HepG2 (cell line): ENCODE measurements around the gene PRKD2. TPM values are rescaled to one million over a fixed set of nuclear protein-coding genes. Genes with fewer than 3 reads are reported as not detected.

ENCODE experiments used
- KDM1A ChIP-seq: IDR thresholded peaks from 2 replicates; pipeline ENCODE4 v1.6.1; 2016; ENCODE audit warnings: missing compliant biosample characterization
- ZNF660 ChIP-seq: sonication (generic); formaldehyde crosslinking; IDR thresholded peaks from 2 replicates; pipeline ENCODE4 v1.5.1; 2020; ENCODE audit warnings: mild to moderate bottlenecking, low read depth, missing genetic modification reagents, borderline replicate concordance
- ZNF781 ChIP-seq: sonication (generic); formaldehyde crosslinking; IDR thresholded peaks from 2 replicates; pipeline ENCODE4 v1.5.1; 2020; ENCODE audit warnings: borderline replicate concordance, mild to moderate bottlenecking, missing genetic modification reagents; ENCODE audit errors: not compliant biosample characterization
- polyA plus RNA-seq, 8 experiments: library from polyadenylated mRNA; depleted of rRNA in 3 of 8; stranded (reverse) in 7 of 8; unstranded in 1 of 8; fragments of >200 nt; fragmentation: Illumina TruSeq in 4 of 8; extraction: Trizol in 4 of 8; gene quantifications; 2 replicates each; pipeline versions ENCODE4 v1.2.1 to v1.2.3, GENCODE V29; 2011 to 2016; ENCODE audit warnings: low read depth in 4 of 8, missing spikeins in 1 of 8, mixed read lengths in 1 of 8; ENCODE audit not compliant: insufficient read depth in 1 of 8
- total RNA-seq, 5 experiments: library from RNA; depleted of rRNA; stranded (reverse); fragments of >200 nt; fragmentation: Illumina TruSeq; extraction: Trizol; gene quantifications; 2 replicates each; pipeline ENCODE4 v1.2.3, GENCODE V29; 2016; ENCODE audit warnings: low read depth in 1 of 5
- TF ChIP-seq, protein P1 (sequence below): sonication (generic); formaldehyde crosslinking; IDR thresholded peaks from 2 replicates; pipeline ENCODE4 v1.4.0; 2020; ENCODE audit warnings: missing genetic modification reagents
- TF ChIP-seq, protein P2 (sequence below): sonication (generic); formaldehyde crosslinking; IDR thresholded peaks from 2 replicates; pipeline ENCODE4 v1.4.0; 2020; ENCODE audit warnings: missing genetic modification reagents, borderline replicate concordance
- TF ChIP-seq, protein P3 (sequence below): IDR thresholded peaks from 2 replicates; pipeline ENCODE4 v1.6.1; 2018; ENCODE audit warnings: missing genetic modification reagents, mild to moderate bottlenecking, missing compliant biosample characterization
- TF ChIP-seq, protein P4 (sequence below): IDR thresholded peaks from 2 replicates; pipeline ENCODE4 v1.6.1; 2012; ENCODE audit warnings: low read depth, low read length, improper control_type of control experiment
- TF ChIP-seq, protein P5 (sequence below): sonication (generic); formaldehyde crosslinking; IDR thresholded peaks from 2 replicates; pipeline ENCODE4 v1.8.0; 2023; ENCODE audit warnings: mild to moderate bottlenecking, missing genetic modification reagents
- TF ChIP-seq, protein P6 (sequence below): sonication (generic); formaldehyde crosslinking; IDR thresholded peaks from 2 replicates; pipeline ENCODE4 v1.5.0; 2020; ENCODE audit warnings: missing genetic modification reagents

Gene PRKD2
- total and polyA plus RNA-seq, 2 of the 13 experiments (the other 11 are each of a cell fraction or from before 2014, with no cell fraction given), result 6.7 to 7.3 TPM

DNA sequence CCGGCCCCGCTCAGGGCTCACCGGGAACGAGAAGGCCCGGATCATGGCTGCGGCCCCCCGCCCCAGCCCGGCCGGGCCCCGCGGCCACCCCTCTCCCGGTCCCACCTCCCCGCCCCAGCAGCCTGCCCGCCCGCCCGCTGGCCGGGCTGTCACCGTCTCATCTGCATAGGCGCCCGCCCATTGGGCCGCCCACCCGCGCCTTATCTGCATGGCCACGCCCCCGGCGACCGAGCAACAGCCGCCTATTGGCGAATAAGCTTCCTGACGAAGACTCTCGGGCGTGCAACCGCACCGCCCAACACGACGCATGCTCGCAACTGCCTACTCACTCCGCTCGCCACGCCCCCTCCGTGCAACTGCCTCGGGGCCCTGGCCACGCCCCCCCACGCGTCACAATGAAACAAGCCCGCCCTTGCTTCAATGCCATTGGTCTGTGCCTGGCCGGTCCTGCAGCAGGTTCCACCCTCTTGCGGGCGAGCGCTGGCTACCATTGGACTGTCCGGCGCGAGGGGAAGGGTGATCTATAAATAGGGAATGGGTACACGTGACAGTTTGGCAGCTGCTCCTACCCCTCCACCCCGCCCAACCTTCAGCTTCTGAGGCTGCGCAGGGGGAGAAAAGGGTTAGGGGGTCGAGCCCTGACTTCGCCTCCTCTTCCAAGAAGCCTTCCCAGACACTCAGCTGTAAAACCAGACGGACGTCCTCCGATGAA is 55.7 kb downstream of the PRKD2 start, which contains the start of gene DACT3 (continued):
- TF ChIP-seq, protein P1, sequence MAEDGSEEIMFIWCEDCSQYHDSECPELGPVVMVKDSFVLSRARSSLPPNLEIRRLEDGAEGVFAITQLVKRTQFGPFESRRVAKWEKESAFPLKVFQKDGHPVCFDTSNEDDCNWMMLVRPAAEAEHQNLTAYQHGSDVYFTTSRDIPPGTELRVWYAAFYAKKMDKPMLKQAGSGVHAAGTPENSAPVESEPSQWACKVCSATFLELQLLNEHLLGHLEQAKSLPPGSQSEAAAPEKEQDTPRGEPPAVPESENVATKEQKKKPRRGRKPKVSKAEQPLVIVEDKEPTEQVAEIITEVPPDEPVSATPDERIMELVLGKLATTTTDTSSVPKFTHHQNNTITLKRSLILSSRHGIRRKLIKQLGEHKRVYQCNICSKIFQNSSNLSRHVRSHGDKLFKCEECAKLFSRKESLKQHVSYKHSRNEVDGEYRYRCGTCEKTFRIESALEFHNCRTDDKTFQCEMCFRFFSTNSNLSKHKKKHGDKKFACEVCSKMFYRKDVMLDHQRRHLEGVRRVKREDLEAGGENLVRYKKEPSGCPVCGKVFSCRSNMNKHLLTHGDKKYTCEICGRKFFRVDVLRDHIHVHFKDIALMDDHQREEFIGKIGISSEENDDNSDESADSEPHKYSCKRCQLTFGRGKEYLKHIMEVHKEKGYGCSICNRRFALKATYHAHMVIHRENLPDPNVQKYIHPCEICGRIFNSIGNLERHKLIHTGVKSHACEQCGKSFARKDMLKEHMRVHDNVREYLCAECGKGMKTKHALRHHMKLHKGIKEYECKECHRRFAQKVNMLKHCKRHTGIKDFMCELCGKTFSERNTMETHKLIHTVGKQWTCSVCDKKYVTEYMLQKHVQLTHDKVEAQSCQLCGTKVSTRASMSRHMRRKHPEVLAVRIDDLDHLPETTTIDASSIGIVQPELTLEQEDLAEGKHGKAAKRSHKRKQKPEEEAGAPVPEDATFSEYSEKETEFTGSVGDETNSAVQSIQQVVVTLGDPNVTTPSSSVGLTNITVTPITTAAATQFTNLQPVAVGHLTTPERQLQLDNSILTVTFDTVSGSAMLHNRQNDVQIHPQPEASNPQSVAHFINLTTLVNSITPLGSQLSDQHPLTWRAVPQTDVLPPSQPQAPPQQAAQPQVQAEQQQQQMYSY (CRISPR knock-in tag), result no peak
- TF ChIP-seq KDM1A (CRISPR knock-in tag) (no peak), ZNF660 (CRISPR knock-in tag) (no peak), ZNF781 (CRISPR knock-in tag) (no peak)
- TF ChIP-seq, protein P2, sequence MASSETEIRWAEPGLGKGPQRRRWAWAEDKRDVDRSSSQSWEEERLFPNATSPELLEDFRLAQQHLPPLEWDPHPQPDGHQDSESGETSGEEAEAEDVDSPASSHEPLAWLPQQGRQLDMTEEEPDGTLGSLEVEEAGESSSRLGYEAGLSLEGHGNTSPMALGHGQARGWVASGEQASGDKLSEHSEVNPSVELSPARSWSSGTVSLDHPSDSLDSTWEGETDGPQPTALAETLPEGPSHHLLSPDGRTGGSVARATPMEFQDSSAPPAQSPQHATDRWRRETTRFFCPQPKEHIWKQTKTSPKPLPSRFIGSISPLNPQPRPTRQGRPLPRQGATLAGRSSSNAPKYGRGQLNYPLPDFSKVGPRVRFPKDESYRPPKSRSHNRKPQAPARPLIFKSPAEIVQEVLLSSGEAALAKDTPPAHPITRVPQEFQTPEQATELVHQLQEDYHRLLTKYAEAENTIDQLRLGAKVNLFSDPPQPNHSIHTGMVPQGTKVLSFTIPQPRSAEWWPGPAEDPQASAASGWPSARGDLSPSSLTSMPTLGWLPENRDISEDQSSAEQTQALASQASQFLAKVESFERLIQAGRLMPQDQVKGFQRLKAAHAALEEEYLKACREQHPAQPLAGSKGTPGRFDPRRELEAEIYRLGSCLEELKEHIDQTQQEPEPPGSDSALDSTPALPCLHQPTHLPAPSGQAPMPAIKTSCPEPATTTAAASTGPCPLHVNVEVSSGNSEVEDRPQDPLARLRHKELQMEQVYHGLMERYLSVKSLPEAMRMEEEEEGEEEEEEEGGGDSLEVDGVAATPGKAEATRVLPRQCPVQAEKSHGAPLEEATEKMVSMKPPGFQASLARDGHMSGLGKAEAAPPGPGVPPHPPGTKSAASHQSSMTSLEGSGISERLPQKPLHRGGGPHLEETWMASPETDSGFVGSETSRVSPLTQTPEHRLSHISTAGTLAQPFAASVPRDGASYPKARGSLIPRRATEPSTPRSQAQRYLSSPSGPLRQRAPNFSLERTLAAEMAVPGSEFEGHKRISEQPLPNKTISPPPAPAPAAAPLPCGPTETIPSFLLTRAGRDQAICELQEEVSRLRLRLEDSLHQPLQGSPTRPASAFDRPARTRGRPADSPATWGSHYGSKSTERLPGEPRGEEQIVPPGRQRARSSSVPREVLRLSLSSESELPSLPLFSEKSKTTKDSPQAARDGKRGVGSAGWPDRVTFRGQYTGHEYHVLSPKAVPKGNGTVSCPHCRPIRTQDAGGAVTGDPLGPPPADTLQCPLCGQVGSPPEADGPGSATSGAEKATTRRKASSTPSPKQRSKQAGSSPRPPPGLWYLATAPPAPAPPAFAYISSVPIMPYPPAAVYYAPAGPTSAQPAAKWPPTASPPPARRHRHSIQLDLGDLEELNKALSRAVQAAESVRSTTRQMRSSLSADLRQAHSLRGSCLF (CRISPR knock-in tag), result no peak
- TF ChIP-seq, protein P3, sequence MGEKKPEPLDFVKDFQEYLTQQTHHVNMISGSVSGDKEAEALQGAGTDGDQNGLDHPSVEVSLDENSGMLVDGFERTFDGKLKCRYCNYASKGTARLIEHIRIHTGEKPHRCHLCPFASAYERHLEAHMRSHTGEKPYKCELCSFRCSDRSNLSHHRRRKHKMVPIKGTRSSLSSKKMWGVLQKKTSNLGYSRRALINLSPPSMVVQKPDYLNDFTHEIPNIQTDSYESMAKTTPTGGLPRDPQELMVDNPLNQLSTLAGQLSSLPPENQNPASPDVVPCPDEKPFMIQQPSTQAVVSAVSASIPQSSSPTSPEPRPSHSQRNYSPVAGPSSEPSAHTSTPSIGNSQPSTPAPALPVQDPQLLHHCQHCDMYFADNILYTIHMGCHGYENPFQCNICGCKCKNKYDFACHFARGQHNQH (CRISPR knock-in tag), result peak; percentile 18; the same call in 1 of the 2 replicates
- TF ChIP-seq, protein P4, sequence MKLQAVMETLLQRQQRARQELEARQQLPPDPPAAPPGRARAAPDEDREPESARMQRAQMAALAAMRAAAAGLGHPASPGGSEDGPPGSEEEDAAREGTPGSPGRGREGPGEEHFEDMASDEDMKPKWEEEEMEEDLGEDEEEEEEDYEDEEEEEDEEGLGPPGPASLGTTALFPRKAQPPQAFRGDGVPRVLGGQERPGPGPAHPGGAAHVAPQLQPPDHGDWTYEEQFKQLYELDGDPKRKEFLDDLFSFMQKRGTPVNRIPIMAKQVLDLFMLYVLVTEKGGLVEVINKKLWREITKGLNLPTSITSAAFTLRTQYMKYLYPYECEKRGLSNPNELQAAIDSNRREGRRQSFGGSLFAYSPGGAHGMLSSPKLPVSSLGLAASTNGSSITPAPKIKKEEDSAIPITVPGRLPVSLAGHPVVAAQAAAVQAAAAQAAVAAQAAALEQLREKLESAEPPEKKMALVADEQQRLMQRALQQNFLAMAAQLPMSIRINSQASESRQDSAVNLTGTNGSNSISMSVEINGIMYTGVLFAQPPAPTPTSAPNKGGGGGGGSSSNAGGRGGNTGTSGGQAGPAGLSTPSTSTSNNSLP, result 0 out of 2 replicates have a peak, but pooled peaks have one; percentile 17
- TF ChIP-seq, protein P5, sequence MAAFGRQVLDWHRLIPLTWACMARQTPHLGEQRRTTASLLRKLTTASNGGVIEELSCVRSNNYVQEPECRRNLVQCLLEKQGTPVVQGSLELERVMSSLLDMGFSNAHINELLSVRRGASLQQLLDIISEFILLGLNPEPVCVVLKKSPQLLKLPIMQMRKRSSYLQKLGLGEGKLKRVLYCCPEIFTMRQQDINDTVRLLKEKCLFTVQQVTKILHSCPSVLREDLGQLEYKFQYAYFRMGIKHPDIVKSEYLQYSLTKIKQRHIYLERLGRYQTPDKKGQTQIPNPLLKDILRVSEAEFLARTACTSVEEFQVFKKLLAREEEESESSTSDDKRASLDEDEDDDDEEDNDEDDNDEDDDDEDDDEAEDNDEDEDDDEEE (CRISPR knock-in tag), result no peak
- TF ChIP-seq, protein P6, sequence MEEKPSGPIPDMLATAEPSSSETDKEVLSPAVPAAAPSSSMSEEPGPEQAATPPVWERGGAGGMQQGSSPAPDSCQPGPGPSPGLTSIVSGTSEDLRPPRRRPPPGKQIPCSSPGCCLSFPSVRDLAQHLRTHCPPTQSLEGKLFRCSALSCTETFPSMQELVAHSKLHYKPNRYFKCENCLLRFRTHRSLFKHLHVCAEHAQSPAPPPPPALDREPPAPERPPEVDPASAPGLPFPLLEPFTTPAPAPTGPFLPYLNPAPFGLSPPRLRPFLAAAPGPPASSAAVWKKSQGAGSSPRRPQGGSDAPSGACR, result no peak
